ENCODE measurements around the gene INO80C. TPM values are rescaled to one million over a fixed set of nuclear protein-coding genes. Genes with fewer than 3 reads are reported as not detected.
"Not testable (repeated sequence)": the region's sequence is repeated elsewhere in the genome, so short reads cannot be mapped to it uniquely, and the experiment has no call there.

Gene INO80C
- total RNA-seq, 1 donor from 2014 or later, result 31.6 TPM

- Mint-ChIP-seq H3K27ac (no peak overlapping the region), H3K36me3 (ENCODE audit: insufficient read depth) (no peaks in the 10 kb centered on the region), H3K4me1 (ENCODE audit: low read depth) (peaks cover 12% of the 10 kb centered on the region), H3K9me3 (ENCODE audit: low read depth) (no peaks in the 10 kb centered on the region), H3K27me3 (no peaks in the 10 kb centered on the region), H3K4me3 (ENCODE audit: low read depth) (no peak overlapping the region)
- TF ChIP-seq, protein P1, sequence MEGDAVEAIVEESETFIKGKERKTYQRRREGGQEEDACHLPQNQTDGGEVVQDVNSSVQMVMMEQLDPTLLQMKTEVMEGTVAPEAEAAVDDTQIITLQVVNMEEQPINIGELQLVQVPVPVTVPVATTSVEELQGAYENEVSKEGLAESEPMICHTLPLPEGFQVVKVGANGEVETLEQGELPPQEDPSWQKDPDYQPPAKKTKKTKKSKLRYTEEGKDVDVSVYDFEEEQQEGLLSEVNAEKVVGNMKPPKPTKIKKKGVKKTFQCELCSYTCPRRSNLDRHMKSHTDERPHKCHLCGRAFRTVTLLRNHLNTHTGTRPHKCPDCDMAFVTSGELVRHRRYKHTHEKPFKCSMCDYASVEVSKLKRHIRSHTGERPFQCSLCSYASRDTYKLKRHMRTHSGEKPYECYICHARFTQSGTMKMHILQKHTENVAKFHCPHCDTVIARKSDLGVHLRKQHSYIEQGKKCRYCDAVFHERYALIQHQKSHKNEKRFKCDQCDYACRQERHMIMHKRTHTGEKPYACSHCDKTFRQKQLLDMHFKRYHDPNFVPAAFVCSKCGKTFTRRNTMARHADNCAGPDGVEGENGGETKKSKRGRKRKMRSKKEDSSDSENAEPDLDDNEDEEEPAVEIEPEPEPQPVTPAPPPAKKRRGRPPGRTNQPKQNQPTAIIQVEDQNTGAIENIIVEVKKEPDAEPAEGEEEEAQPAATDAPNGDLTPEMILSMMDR (IDR thresholded peaks at IDR 0.05; ENCODE audit: unreplicated experiment), result no peak
- no peak for DNase-seq (ENCODE audit: low spot score, unreplicated experiment)
These were observed 38.9 kb downstream of the INO80C start for GRCh38 chr18:35458677-35459441.

DNA sequence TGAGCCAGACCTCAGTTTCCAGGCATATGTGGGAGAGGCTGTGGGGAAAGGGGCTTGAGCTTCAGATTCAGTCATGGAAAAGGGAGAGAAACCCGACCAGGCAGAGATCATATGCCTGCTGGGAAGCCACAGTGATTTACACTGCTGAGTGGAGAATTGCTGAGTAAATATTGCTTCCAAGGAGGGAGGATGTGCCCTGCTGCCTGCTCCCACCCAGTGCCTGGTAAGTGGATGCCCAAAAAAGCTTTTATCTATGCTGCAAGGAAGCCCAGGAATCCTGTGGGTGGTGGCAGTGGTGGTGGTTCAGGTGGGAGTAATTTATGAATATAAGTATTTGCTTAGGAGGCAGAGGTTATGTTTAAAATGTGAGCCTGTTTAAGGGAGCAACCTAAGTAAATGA is 39.5 kb downstream of the INO80C start:
- Mint-ChIP-seq H3K4me3 (ENCODE audit: low read depth) (no peak overlapping the region), H3K36me3 (ENCODE audit: insufficient read depth) (no peaks in the 10 kb centered on the region), H3K27me3 (no peaks in the 10 kb centered on the region), H3K9me3 (ENCODE audit: low read depth) (no peaks in the 10 kb centered on the region), H3K4me1 (ENCODE audit: low read depth) (peaks cover 12% of the 10 kb centered on the region), H3K27ac (no peak overlapping the region)
- TF ChIP-seq, protein P1 (IDR thresholded peaks at IDR 0.05; ENCODE audit: unreplicated experiment), result no peak
- DNase-seq (ENCODE audit: low spot score, unreplicated experiment), result no peak

DNA sequence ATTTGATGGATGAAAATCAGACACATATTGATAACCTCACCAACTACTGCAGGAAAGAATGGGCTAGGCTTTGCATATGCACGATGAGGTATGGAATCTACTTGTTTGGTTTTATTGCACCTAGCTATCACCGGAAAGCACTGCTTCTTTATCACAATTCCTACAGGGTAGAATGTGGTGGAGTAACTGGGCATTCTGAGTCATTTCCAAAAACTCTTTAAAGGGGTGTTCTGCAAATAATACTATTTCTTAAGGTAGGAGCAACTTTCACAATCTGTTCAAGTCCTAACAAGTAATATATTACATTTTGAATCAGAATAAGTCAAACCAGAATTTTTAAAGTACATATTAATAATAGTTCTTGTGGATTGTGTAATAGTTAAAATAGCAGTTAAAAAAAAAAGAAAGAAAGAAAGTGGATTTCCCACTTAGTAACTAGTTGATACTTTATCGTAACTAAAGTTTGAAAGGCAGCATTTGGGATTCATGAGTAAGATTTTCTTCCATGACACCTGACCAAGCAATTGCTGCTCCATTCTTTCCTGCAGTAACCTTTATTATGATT is 40.5 kb downstream of the INO80C start:
- H3K36me3 Mint-ChIP-seq (ENCODE audit: insufficient read depth), result no peaks in the 10 kb centered on the region
- peaks cover 11% of the 10 kb centered on the region for H3K4me1 Mint-ChIP-seq (ENCODE audit: low read depth)
- H3K27me3 Mint-ChIP-seq, result no peaks in the 10 kb centered on the region
- TF ChIP-seq, protein P1 (IDR thresholded peaks at IDR 0.05; ENCODE audit: unreplicated experiment), result no peak
- no peak for DNase-seq (ENCODE audit: low spot score, unreplicated experiment)
- H3K9me3 Mint-ChIP-seq (ENCODE audit: low read depth), result no peaks in the 10 kb centered on the region
- H3K27ac Mint-ChIP-seq, result no peak overlapping the region
- H3K4me3 Mint-ChIP-seq (ENCODE audit: low read depth), result no peak overlapping the region

GRCh38 chr18:35455926-35456763 is 41.6 kb downstream of the INO80C start:
- no peak overlapping the region for H3K27ac Mint-ChIP-seq
- H3K36me3 Mint-ChIP-seq (ENCODE audit: insufficient read depth), result no peaks in the 10 kb centered on the region
- H3K27me3 Mint-ChIP-seq, result no peaks in the 10 kb centered on the region
- TF ChIP-seq, protein P1 (IDR thresholded peaks at IDR 0.05; ENCODE audit: unreplicated experiment), result no peak
- peaks cover 11% of the 10 kb centered on the region for H3K4me1 Mint-ChIP-seq (ENCODE audit: low read depth)
- no peak for DNase-seq (ENCODE audit: low spot score, unreplicated experiment)
- peaks cover 4% of the 10 kb centered on the region for H3K9me3 Mint-ChIP-seq (ENCODE audit: low read depth)
- no peak overlapping the region for H3K4me3 Mint-ChIP-seq (ENCODE audit: low read depth)

DNA sequence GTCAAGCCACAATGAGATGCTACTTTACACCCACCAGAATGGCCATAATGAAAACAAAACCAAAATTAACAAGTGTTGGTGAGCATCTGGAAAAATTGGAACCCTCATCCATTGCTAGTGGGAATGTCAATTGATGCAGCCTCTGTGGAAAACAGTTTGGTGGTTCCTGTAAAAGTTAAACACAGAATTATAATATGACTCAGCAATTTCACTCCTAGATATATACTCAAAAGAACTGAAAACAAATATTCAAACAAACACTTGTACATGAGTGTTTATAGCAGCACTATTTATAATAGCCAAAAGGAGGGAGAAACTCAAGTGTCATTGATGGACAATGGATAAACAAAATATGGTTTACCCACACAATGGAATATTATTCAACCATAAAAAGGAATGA is 43.0 kb downstream of the INO80C start:
- TF ChIP-seq, protein P1 (IDR thresholded peaks at IDR 0.05; ENCODE audit: unreplicated experiment), result no peak
- Mint-ChIP-seq H3K27me3 (no peaks in the 10 kb centered on the region), H3K9me3 (ENCODE audit: low read depth) (peaks cover 4% of the 10 kb centered on the region), H3K36me3 (ENCODE audit: insufficient read depth) (no peaks in the 10 kb centered on the region), H3K27ac (no peak overlapping the region), H3K4me3 (ENCODE audit: low read depth) (no peak overlapping the region), H3K4me1 (ENCODE audit: low read depth) (peaks cover 11% of the 10 kb centered on the region)
- DNase-seq (ENCODE audit: low spot score, unreplicated experiment), result no peak

- H3K27ac Mint-ChIP-seq; H3K36me3 Mint-ChIP-seq (ENCODE audit: insufficient read depth); H3K4me3 Mint-ChIP-seq (ENCODE audit: low read depth); H3K4me1 Mint-ChIP-seq (ENCODE audit: low read depth); H3K9me3 Mint-ChIP-seq (ENCODE audit: low read depth); H3K27me3 Mint-ChIP-seq; DNase-seq (ENCODE audit: low spot score, unreplicated experiment): not testable (repeated sequence)
These were observed 44.7 kb downstream of the INO80C start for GRCh38 chr18:35453065-35453464.

Data from progenitor cell of endocrine pancreas (in vitro differentiated cells).